ENCODE data around the gene PANK4.

PANK4 gene

DNA sequence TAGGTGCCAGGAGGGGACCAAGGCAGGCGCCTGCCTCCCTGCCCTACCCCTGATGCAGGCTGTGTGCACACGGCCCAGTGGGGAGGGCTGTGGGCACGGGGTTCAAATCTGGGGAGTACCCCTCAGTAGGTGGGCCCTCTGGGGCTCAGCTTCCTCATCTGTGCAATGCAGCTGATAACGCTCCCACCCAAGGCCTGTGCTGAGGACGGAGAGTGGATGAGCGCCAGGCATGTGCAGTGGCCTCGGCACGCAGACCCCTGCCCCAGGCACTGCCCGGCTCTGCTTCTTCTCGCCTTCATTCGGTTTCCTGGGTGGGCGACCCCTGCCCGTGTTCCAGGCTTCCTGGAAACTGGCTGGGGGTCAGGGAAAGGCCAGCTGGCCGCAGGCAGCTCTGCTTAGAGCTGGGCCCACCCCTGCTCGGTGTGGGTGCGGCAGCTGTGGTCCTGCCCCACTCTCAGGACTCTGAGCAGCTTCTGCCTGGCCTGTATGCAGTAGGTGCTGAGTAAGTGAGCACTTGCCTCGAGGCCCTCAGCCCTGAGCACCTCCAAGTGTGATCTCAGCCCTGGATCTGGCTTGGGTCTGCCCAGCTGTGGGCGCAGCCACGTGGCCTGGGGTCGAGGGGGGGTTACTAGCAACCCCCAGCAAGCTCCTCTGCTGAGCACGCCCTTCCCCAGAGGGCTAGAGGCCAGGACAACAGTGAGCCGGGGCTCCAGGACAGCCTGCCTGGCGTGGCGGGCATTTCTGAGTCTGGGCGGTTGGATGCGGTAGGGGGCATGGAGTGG is 17.9 kb upstream of the PANK4 start:
- DNase-seq: no peak

DNA sequence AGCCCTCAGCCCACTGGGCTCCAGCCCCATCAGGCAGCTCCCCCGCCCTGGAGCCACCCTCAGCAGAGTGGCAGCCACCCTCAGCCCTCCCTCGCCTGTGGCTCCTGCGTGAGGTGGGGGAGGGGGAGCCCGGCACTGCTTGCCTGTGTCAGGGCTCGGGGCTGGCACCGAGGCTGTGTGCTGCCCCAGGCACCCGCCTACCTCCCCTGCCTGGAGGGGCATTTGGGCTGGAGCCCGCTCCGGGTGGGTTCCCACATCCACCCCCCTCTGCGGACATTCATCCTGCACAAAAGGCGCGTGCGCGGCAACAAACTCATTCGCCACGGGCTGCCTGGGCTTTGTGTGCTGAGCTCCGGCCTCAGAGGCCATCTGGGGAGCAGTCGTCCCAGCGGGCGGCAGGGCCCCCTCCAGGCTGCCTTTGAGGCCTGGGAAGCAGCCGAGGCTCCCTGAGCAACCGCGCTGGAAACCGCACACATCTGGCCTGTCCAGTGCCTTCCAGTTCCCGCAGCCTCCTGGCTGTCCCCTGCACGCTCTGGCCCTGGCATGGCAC is 17.2 kb upstream of the PANK4 start:
- DNase-seq: no peak

DNA sequence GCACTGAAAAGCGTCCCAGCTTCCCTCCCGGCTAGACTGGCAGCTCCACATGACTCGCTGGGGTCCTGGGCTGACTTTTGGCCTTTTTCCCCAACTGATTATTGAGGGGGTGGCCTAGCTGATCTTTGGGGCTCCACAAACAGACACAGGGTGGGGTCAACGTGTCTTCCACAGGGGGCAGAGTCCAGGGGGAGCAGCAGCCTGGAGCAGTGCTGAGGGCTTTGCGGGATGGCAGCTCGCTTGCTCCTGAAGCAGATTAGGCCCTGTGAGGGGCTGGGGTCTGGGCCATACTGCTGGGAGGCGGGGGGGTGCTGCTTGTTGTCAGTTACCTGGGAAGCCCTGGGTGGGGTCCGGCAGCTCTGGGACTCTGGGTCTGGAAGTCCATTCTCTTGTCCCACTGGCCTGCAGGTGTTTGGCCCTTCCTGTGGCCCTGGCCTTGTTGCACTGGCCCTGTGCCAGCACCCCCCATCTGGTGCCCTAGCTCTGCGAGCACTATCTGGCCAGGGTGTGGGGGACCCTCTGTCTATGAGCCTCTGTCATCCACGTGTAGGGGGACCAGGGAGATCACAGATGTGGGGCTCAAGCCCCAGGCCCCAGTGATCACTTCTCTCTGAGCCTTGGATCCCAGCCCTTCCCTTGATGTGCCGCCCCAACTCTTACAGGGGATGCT is 16.0 kb upstream of the PANK4 start:
- DNase-seq: no peak

DNA sequence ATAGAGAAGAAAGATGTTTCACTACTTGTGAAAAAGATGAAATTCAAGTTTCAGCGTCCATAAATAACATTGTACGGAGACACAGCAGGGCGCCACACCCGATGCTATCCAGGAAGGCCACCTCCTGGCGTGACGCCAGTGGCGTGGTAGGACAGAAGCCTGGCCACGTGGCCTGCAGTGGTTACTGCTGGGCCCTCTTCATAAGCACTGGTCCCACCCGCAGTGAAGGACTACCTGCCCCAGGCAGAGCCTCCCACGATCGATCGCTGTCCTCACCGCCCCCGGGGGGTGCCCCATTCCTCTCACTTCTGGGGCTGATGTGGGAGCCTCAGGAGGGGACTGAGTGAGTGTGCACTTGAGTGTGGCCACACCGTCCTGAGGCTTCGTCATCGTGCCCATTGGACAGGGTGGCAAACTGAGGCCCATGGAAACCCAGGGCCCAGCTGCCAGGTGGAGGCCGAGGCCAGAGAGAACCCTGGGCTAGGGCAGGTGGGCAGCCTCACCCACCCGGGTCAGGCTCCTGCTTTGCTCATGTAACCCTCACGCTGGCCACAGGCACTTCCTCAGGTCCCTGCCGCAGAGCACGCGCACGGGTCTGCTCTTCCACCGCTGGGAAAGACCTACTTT is 15.3 kb upstream of the PANK4 start:
- DNase-seq: no peak

DNA sequence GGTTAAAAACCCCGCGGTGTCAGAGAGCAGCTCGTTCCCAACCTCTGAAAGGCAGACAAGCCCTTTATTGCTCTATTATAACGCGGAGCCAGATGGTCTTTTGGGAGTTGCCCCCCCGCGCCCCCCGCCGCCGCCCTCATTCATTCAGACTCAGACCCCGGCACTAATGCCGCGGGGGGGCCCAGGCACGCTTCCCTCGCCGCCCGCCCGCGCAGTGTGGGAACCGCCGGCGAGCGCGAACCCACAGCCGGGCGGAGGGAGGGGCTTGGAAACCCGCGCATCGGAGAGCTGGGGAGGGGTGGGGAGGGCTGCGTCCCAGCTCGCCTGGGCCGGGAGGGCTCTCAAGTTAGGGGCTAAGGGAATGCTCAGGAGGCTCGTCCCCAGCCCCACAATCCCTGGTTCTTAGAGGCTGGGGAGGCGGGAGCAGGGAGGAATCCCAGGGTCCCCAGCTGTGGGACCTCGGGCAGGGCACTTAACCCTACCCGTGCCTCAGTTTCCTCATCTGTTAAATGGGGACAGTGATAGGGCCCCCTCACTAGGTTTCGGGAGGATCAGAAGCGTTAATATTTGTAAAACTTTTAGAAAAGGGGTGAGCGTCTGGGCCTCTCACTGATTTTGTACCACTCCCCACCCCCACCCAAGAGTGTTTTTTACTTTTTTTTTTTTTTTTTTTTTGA is 14.6 kb upstream of the PANK4 start:
- DNase-seq: no peak

DNA sequence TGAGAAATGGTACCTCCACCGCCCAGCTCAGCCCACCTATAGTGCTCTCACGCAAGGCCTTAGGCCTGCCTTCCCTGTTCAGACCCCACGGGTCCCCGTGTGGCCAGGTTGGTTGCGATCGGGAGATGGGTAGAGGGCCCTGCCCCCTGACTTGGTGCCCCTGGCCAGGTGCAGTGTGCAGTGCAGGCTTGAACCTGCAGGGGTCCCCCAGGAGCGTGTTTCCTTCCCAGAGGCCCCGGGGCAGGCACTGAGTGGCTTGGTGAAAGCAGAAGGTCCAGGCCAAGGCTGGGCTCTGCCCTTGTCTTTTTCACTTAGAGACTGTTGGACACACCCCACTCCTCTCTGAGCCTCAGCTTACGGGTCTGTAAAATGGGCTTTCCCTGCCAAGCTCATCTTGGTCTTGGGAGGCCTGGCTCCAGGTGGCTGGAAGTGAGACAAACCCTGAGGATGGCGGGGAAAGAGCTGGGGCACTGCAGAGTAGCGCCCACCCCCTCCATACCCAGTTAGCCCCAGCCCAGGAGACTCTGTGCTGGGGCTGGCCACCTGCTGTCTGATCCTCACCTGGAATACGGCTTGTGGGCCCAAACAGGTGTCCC is 13.0 kb upstream of the PANK4 start:
- no peak for DNase-seq

DNA sequence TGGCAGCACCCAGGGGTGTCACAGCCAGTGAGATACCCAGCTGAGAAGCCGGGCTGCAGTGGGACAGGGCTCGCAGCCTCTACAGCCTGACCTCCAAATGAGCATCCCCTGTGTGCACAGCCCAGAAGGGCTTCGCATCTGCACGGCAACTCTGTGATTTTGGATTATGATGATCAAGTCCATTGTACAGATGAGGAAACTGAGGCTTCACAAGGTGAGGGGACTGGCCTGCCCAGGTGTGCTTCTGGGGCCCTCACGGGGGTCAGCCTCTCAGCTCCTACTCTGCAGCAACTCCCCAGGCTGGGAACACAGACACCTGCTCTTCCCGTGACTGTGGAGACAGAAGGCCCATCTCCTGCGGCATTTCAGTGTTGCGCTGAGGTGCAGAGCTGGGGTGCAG is 12.5 kb upstream of the PANK4 start:
- DNase-seq: no peak

DNA sequence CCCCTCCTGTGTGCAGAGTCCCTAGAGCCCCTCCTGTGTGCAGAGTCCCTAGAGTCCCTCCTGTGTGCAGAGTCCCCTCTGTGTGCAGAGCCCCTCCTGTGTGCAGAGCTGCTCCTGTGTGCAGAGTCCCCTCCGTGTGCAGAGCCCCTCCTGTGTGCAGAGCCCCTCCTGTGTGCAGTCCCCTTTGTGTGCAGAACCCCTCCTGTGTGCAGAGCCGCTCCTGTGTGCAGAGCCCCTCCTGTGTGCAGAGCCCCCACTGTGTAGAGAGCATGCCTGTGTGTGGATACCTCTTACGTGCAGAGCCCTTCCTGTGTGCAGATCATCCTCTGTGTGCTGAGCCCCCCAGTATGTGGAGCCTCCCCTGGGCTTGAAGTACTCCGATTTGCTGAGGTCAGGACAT is 12.0 kb upstream of the PANK4 start:
- DNase-seq: no peak

DNA sequence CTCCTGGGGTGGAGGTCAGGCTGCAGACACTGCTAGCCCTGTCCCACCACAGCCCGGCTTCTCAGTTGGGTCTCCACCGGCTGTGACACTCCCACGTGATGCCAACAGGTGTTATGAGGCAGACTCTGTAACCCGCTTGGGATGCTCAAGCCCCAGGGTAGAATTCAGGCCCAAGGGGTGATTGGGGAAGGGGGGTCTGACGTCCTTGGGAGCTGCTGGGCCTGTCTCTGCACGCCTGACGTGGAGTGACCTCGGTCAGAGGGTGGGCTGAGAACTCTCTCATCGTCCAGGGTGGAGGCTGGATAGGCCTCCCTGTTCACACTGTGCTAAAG is 11.4 kb upstream of the PANK4 start:
- no peak for DNase-seq

DNA sequence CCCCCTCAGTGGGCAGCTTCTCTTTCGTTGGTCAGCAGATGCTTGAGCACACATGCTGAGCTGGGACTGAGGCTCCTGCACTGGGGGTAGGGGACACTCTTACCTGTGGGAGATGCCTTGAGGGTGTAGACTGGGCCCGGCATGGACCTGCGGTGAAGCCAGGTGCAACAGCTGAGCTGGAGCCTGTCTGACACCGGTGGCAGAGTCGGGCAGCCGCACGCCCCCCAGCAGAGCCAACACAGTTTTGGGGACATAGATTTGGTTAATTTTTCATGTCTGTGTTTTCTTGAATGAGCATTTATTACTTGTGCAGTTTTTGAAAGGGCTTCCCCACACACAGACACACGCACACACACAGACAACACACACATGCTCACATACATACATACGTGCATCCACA is 9.6 kb upstream of the PANK4 start:
- no peak for DNase-seq

DNA sequence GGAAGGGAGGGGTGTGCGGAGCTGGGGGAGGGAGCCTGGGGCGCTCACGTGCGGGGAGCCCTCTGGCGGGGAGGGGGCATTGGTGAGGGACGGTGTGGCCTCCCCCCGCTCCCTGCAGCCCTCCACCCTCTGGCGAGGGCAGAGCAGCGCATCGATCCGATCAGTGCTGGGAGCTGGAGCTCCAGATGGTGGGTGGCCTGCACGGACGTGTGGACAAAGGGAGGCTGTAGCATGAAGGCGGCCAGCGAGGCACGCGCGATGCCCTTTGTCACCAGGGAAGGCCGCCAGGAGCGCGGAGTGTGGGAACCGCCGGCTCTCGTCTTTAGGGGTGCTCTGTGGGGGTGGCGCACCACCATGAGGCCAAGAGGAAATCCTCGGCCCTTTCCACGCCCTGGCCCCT is 9.1 kb upstream of the PANK4 start:
- DNase-seq: no peak

DNA sequence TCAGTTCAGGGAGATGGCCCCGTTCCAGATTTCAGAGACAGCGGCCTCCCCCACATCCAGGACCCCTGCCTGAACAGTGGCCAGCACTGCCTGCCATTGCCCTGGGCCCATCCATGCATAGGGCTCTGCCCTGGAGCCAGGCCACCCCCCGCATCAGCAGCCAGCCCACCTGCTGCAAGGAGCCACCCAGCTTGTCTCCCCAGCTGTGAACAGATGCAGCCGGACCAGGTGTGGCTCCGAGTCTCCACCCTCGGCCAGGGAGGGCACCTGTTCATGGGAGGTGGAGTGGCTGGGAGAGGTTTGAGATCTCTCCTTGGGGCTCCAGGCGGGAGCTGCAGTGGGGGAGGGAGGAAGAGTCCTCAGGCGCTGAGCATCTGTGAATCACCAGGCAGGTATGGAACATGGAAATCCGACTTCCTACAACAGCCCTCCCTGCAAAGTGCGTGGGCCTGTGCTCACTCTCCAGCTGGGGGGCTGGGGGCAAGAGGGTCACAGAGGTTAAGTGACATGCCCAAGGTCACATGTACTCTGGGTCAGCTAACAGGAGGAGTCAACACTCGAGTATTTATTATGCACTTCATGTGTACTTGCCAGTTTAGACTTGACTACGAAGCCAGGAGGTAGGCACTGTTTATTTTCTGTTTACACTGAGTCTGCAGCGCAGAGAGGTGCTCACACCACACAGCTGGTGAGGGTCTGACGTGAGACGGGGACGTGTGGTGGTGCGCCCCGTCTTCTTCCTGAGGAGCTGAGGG is 8.5 kb upstream of the PANK4 start:
- DNase-seq: no peak

DNA sequence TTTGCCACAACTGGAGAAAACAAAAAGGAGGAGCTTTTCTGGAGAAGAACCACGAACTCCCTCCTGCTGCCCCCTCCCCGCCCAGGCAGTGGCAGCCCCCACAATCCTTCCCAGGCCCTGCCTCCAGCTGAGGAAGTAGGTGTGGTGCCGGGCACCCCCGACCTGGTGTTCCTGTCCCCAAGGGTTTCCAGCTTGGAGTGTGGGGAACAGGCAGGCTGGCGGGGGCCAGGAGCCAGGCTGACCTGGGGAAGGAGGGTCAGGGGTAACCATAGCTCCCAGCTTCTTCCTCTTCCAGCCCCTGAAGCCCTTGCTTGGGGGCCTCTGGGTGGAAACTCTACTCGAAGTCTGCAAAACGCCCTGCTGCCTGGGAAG is 7.9 kb upstream of the PANK4 start:
- DNase-seq: no peak

DNA sequence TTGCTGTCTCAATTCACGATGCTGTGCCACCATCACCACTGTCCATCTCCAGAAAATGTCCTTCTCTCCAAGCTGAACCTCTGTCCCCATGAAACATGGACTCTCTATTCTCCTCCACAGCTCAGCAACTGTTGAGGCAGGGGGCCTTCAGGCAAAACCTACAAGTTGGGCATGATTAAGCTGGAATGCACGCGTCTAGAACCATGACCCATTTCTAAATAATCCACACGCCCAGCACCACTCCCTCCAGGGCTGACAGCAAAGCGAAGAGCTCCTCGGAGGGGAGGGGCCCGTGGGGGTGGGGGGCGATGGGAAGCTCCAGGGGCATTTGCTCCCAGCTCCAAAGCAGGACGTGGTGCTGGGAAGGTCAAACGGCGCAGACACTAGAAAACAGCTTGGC is 7.0 kb upstream of the PANK4 start:
- no peak for DNase-seq

DNA sequence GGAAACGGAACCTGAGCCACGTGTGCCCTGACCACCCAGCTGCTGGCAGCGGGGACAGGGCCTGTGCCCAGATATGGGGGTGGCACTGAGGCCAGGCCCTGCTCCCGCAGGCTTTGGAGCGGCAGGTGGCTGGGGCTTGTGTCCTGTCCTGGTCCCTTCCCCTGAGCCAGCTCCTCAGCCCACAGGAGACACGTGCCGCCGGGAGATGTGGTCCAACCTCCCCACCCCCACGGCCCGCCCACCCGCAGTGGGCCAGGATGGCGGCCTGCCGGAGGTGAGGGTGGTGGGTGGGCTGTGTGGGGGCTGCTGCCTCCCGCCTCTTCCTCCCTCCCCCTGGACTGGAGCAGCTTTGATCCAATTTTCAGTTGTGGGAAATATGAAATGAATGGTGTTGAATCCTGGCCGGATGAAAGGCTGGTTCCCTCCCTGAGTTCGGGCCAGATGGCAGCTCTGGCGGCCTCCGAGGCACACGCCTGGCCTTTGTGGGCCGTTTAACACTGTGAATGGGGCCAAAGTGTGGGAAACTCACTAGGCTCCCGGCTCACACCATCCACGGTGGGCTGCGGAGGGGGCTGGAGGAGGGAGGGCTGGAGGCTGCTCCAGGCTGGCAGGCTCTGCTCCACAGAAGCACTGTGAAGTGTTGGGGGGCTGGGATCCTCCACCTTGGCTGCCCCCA is 6.2 kb upstream of the PANK4 start:
- no peak for DNase-seq

DNA sequence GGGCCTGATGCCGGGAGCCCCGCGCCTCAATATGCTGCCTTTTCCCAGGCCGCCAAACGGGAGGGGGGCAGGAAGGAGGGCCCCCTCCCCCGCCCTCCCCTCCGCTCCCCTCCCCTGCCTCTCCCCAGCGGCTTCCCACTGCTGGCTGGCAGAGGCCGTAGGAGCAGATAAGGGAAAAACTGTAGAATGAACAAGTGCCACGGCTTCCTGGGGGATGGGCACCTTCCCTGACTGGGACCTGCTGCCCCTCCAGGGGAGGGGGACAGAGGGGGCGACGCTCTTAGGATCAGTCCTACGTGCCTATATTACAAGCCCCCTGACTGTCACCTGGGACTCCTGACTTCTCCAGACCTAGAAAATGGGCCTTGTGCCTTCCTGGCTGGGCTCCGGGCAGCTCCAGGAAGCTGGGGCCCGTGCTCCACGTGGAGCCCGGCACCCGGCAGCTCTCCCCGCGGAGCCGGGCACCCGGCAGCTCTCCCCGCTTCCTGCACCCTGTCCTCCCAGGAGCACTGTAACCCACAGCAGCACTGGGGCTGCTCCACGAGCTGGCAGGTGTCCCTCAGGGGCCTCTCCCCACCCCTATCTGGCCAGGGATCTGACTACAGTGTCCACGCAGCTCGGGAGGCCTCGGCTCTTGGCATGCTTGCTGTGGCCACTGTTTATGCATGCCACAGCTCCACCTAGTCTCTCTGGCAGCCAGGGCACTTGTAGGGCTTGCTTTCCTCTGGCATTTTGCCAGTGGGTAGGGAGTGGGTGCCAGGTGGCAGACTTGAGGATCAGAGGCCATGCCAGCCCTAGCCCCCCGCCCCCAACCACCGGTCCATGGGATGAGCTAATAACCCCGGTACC is 4.3 kb upstream of the PANK4 start:
- DNase-seq: no peak

DNA sequence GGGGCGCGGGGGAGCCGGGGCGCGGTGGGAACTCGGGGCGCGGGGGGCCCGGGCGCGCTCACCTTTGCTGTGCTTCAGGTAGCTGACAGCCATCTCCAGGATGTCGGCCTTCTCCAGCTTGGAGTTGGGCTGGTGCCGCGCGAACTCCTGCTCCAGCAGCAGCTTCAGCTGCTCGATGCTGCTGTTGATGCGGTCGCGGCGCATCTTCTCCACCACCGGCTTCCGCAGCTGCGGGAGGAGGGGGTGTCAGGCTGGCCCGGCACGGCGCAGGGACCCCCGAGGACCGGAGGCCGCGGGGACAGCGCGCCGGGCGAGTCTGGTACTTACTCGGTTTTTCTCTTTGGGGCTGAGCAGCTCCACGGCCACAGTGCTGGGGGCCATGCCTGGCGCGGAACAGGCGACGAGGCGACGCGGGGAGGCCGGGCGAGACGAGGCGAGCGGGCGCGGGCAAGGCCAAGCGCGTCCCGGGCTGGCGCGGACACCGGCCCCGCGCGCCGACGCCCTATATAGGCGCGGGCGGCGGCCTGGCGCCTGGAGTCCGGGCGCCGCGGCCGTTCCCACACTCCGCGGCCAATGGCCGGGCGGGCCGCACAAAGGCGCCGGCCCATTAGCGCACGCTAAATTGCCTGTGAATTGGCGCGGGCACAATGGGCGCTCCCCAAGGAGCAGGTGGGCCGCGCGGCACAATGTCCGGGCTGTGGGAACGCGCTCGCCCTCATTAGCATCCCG is 3.6 kb upstream of the PANK4 start, which contains the start of gene HES5:
HES5 (minus strand) TSS at position 480 of the 729 bp plus-strand sequence; CDS start at position 381, 99 bp downstream.
- no peak for DNase-seq

DNA sequence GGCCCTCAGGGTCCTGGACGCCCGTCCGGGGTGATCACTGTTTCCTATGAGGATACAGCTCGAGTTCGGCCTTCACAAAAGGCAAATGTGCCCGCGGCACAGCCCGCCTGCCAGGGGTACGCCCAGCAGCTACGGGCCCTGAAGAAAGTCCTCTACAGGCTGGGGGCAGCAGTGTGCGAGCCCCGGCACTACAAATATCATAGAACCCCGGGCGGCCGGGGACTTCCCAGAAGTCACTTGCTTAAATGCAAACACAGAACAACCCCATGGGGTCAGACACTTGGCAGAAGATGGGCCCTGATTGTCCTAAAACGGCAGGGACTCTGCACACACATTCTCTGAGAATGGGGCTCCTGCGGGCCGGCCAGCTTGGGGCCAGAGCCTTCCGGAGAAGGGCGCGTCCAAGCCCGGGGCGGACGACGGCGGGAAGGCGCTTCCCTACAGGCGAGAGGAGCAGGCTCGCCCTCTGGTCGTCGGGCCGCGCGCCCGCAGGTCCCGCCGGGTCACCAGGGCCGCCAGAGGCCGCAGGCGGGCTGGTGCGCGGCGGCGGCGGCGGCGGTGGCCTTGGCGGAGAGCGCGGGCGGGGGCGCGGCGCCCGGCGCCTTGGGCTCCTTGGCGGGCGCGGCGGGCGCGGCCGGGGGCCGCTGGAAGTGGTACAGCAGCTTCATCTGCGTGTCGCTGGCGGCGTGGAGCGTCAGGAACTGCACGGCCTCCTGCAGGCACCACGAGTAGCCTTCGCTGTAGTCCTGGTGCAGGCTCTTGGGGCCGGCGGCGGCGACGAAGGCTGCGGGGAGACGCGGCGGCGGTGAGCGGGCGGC is 2.8 kb upstream of the PANK4 start:
- DNase-seq: peak; percentile 50 to 52

DNA sequence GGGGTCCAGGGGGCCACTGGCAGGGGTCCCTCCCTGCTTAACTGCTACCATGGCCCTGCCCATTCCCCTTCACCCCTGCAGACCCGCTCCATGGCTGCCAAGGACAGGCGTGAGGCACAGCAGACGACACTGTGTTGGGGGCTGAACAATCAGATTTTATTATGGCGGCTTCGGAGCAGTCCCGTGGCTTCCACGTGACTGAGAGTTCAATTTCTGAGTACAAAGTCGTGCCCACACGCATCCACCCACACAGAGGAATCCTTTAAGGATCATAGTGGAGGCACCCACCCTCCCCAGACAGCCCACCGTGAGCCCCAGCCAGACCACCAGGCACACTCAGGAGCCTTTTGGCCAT is 2.2 kb upstream of the PANK4 start:
- DNase-seq: no peak

All from activated CD4-positive, alpha-beta T cell treated with anti-CD3 and anti-CD28 coated beads, Interleukin-2, amount 50 U/mL, for 4 hours (primary cell).